UCSD-AML1 (cell line): ENCODE data around the gene AMPH.
"Not testable (repeated sequence)": the region's sequence is repeated elsewhere in the genome, so short reads cannot be mapped to it uniquely, and the experiment has no call there.

Source experiments
- DNase-seq: peaks from one replicate; lab custom pipeline; 2025; ENCODE audit not compliant: unreplicated experiment; lab: John Stamatoyannopoulos, UW

Gene AMPH

GRCh38 chr7:38628630-38629385, 2.4 kb downstream of the AMPH start:
- no peak for DNase-seq

GRCh38 chr7:38625866-38626265, 5.3 kb downstream of the AMPH start:
- DNase-seq = no peak

GRCh38 chr7:38615665-38616064, 15.5 kb downstream of the AMPH start:
- no peak for DNase-seq

GRCh38 chr7:38607466-38607865, 23.7 kb downstream of the AMPH start:
- DNase-seq = no peak

- DNase-seq = no peak
These were observed 30.4 kb downstream of the AMPH start for GRCh38 chr7:38600741-38601140.

GRCh38 chr7:38594949-38595348, 36.2 kb downstream of the AMPH start:
- no peak for DNase-seq

- DNase-seq = no peak
These were observed 38.4 kb downstream of the AMPH start for GRCh38 chr7:38592737-38593288.

- no peak for DNase-seq
These were observed 45.4 kb downstream of the AMPH start for GRCh38 chr7:38585572-38586354.

GRCh38 chr7:38584443-38585210, 46.5 kb downstream of the AMPH start:
- DNase-seq = no peak

- no peak for DNase-seq
These were observed 50.7 kb downstream of the AMPH start for GRCh38 chr7:38580485-38580884.

- no peak for DNase-seq
These were observed 57.1 kb downstream of the AMPH start for GRCh38 chr7:38574086-38574485.

- DNase-seq = not testable (repeated sequence)
These were observed 59.6 kb downstream of the AMPH start for GRCh38 chr7:38571620-38572019.

- no peak for DNase-seq
These were observed 62.7 kb downstream of the AMPH start for GRCh38 chr7:38568497-38568896.

- no peak for DNase-seq
These were observed 65.9 kb downstream of the AMPH start for GRCh38 chr7:38565289-38565688.

GRCh38 chr7:38563741-38564140, 67.4 kb downstream of the AMPH start:
- no peak for DNase-seq

- no peak for DNase-seq
These were observed 70.0 kb downstream of the AMPH start for GRCh38 chr7:38561166-38561565.

GRCh38 chr7:38558761-38559345, 72.3 kb downstream of the AMPH start:
- no peak for DNase-seq

- no peak for DNase-seq
These were observed 76.6 kb downstream of the AMPH start for GRCh38 chr7:38554586-38554985.

GRCh38 chr7:38550836-38551235, 80.3 kb downstream of the AMPH start:
- DNase-seq = no peak

- DNase-seq = no peak
These were observed 82.6 kb downstream of the AMPH start for GRCh38 chr7:38548605-38549004.

GRCh38 chr7:38546763-38547162, 84.4 kb downstream of the AMPH start:
- DNase-seq = no peak
